Measurements from ENCODE around the gene SF3A1.

SF3A1 gene

DNA sequence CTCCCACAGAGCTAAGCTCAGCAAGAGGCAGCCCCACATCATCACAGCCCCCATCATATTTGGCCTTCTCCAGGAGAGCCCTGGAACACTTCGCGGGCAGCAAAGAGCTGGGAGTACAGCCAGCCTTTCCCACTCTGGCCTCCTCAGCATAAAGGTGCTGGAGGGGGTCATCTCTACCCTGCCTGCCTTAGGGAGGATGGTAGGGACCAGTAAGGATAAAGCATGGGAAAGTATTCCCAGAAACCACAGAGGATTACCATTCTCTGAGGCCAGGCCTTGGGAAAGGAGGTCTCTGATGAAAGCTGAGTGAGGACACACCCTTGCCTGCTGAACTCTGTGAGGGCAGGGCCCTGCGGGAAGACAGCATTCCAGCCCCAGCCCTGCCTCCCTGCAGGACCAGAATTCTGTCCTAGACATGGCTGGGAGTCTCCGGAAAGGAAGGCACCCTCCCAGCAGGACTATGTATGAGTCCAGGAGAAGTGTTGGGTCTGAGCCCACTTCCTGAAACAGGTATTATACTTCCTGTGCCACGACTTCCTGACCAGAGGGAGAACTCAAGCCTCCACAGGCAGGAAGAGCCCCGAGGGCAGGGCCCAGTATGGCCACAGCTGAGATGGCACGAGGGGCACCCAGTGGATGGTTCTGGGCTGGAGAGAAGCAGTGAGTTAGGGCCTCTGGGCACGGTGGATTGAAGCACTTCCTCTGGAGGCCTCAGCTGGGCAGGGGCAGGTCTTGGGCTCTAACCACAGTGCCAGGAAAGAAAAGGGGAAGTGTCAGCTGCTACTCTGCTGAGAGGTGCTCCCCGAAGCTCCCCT, 54.5 kb downstream of the SF3A1 start:
- H3K4me3 ChIP-seq (ENCODE audit: low read depth, low read length) = no peak overlapping the region
- TF ChIP-seq, protein P1, sequence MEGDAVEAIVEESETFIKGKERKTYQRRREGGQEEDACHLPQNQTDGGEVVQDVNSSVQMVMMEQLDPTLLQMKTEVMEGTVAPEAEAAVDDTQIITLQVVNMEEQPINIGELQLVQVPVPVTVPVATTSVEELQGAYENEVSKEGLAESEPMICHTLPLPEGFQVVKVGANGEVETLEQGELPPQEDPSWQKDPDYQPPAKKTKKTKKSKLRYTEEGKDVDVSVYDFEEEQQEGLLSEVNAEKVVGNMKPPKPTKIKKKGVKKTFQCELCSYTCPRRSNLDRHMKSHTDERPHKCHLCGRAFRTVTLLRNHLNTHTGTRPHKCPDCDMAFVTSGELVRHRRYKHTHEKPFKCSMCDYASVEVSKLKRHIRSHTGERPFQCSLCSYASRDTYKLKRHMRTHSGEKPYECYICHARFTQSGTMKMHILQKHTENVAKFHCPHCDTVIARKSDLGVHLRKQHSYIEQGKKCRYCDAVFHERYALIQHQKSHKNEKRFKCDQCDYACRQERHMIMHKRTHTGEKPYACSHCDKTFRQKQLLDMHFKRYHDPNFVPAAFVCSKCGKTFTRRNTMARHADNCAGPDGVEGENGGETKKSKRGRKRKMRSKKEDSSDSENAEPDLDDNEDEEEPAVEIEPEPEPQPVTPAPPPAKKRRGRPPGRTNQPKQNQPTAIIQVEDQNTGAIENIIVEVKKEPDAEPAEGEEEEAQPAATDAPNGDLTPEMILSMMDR (IDR thresholded peaks at IDR 0.05; ENCODE audit: low read depth, low read length) = no peak

DNA sequence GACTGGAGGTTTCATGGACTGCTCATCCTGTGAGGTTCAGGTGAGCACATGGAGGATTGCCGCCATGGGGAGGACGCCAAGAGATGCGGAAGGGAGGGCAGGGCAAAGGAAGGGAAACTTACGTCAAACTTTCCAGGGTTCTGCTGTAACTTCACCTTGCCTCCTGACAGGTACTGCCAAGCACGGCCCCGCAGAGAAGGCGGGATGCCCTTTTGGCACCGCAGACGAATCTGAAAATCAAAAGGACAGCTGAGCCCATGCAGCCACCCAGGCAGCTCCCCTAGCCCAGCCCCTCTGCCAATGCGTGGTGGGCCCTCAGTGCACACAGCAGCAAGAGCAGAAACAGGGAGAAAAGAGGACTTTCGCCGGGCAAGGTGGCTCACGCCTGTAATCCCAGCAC, 57.4 kb downstream of the SF3A1 start:
- TF ChIP-seq, protein P1 (IDR thresholded peaks at IDR 0.05; ENCODE audit: low read depth, low read length) = no peak
- H3K4me3 ChIP-seq (ENCODE audit: low read depth, low read length) = no peak overlapping the region

DNA sequence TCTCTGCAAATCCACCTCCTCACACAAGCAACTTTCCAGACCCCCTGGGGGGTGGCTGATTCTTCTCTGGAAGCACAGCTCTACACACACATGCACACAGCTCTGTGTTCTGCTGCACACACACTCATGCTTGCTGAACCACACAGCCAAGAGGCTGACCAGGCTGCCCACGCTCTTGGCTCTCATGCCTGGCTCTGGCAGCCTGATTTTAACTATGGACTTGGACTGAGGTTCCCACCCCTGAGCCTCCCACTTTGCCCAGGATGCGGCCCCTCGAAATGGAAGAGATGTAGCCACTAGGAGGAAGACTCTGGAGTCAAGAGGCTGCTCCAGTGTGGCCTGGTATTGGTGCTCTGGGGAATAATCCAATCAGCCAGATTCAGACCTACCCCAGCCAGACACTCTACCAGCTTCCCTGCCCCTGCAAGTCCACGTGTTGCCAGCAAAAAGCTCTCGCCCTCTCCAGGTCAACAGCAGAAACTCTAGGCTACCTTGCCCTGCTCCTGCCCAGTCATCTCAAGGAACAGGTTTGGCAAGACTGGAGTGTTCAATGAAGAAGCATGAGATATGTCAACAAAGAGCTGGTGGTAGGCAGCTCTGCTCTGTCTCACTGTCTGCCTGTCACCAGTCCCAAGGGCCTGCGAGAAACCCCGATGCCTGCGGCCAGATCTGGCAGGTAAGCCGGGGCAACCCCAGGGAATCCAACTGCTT, 58.5 kb downstream of the SF3A1 start:
- TF ChIP-seq, protein P1 (IDR thresholded peaks at IDR 0.05; ENCODE audit: low read depth, low read length) = no peak
- H3K4me3 ChIP-seq (ENCODE audit: low read depth, low read length) = no peak overlapping the region

DNA sequence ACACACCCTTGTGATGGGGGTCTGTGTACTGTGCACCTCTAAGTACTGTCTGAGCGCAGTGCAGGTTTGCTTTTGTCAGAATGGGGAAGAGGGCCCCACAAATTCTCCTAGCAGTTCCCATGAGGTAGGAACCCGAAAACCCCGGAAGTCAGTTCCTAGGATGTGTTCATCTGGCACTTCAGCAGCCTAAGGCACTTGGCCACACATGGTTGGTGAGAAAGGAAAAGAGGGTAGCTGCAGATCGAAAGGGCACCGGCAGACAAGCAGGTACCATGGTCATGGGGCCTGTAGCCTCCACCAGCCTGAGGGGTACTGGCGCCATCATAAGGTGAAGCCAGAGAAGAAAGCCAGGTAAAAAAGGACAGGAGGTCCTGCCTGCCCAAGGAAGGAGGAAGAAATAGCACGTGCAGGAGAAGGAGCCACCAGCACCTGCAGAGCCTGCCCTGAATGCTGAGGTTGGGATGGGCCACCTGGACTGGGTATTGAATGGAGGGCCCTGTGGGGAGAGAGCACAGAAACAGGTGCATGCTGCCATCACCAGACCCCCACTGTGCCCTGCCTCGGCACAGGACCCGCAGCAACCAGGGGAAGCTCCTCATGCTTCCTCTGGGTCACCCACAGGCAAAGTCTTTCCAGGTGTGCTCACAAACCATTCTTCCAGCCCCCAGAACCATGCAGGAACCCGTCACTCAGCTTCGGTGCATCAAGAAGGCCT, 59.3 kb downstream of the SF3A1 start:
- TF ChIP-seq, protein P1 (IDR thresholded peaks at IDR 0.05; ENCODE audit: low read depth, low read length) = no peak
- H3K4me3 ChIP-seq (ENCODE audit: low read depth, low read length) = no peak overlapping the region

DNA sequence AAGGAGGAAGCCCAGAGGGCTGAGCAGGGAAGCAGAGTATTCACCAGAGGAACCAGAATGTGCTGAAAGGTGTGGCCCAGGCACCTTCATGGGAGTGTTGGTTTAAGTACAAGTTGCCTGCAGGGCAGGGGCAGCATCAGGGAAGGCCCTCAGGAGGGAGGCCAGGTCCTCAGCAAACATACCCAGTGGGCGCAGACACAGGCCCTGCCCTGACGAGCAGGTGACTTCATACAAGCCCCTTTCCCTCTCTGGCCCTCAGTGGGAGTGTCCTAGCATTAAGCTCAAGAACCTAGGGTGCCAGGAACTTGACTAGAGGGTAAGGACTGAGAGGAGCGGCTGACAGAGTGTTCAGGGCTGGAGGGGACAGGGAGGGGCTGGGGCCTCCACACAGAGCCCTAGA, 59.9 kb downstream of the SF3A1 start:
- TF ChIP-seq, protein P1 (IDR thresholded peaks at IDR 0.05; ENCODE audit: low read depth, low read length) = no peak
- H3K4me3 ChIP-seq (ENCODE audit: low read depth, low read length) = no peak overlapping the region

DNA sequence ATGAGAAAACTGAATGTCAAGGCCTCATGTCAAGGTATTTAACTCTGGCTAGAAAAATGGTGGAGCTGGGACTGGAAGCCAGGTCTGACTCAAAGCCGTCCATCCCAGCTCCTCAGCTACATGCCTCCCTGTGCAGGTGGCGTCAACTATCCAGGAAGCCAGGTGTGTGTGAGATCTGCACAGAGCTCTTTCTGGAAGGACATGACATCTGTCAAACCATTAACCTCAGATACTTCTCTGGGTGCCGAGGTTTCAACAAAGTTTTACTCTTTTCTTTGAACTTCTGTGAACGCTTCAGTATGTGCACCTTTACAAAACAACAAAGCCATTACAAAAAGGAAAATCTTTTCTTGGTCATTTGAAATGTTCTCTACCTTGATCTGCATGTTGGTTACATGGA, 60.4 kb downstream of the SF3A1 start:
- TF ChIP-seq, protein P1 (IDR thresholded peaks at IDR 0.05; ENCODE audit: low read depth, low read length) = no peak
- no peak overlapping the region for H3K4me3 ChIP-seq (ENCODE audit: low read depth, low read length)

Data from WI38 (cell line).